ENCODE results near the gene VSNL1.

The VSNL1 gene

GRCh38 chr2:17540093-17540812, at the start of gene VSNL1:
Gene VSNL1 (plus strand): TSS chr2:17540696. CDS start chr2:17592075, 51,379 bp downstream.
- intact Hi-C loops (cut with DNase I) = loop anchor here (5.0 kb wide), 1 partner anchor 768 kb away; no protein-coding TSS in a partner anchor
- DNase-seq = peak; percentile 52 to 98 (median 86)

GRCh38 chr2:17495590-17495989, 44.9 kb upstream of the VSNL1 start:
- intact Hi-C loops (cut with DNase I) = no loop called here
- DNase-seq = no peak

GRCh38 chr2:17497718-17498117, 42.8 kb upstream of the VSNL1 start:
- intact Hi-C loops (cut with DNase I) = no loop called here
- no peak for DNase-seq

GRCh38 chr2:17506736-17507616, 33.5 kb upstream of the VSNL1 start:
- intact Hi-C loops (cut with DNase I) = no loop called here

GRCh38 chr2:17515652-17516051, 24.8 kb upstream of the VSNL1 start:
- intact Hi-C loops (cut with DNase I) = no loop called here
- DNase-seq = no peak

More at GRCh38 chr2:17506736-17507616, 33.5 kb upstream of the VSNL1 start:
- DNase-seq = no peak

- intact Hi-C loops (cut with DNase I) = no loop called here
- no peak for DNase-seq
These were observed 22.9 kb upstream of the VSNL1 start for GRCh38 chr2:17517481-17518211.

GRCh38 chr2:17518212-17519154, 22.0 kb upstream of the VSNL1 start, which contains the start of gene RAD51AP2:
Gene RAD51AP2 (minus strand): TSS chr2:17518440. CDS start chr2:17518415, 25 bp downstream.
- DNase-seq = peak; percentile 29 to 95 (median 74)
- intact Hi-C loops (cut with DNase I) = no loop called here

- intact Hi-C loops (cut with DNase I) = no loop called here
- DNase-seq = no peak
These were observed 21.0 kb upstream of the VSNL1 start for GRCh38 chr2:17519486-17519885.

- intact Hi-C loops (cut with DNase I) = no loop called here
- no peak for DNase-seq
These were observed 19.7 kb upstream of the VSNL1 start for GRCh38 chr2:17520761-17521160.

- no peak for DNase-seq
- intact Hi-C loops (cut with DNase I) = no loop called here
These were observed 18.9 kb upstream of the VSNL1 start for GRCh38 chr2:17521621-17522020.

- DNase-seq = no peak
- intact Hi-C loops (cut with DNase I) = no loop called here
These were observed 18.2 kb upstream of the VSNL1 start for GRCh38 chr2:17522303-17522702.

- no peak for DNase-seq
- intact Hi-C loops (cut with DNase I) = no loop called here
These were observed 10.7 kb upstream of the VSNL1 start for GRCh38 chr2:17529771-17530170.

GRCh38 chr2:17533546-17533945, 7.0 kb upstream of the VSNL1 start:
- intact Hi-C loops (cut with DNase I) = no loop called here
- DNase-seq = no peak

GRCh38 chr2:17536416-17536815, 4.1 kb upstream of the VSNL1 start:
- intact Hi-C loops (cut with DNase I) = no loop called here
- DNase-seq = no peak

GRCh38 chr2:17538022-17538843, 2.3 kb upstream of the VSNL1 start:
- intact Hi-C loops (cut with DNase I) = no loop called here
- peak in 3 of 10 donors; percentile 67 to 75 (median 73) for DNase-seq

GRCh38 chr2:17538844-17539554, 1.5 kb upstream of the VSNL1 start:
- intact Hi-C loops (cut with DNase I) = no loop called here
- DNase-seq = peak in 9 of 10 donors; percentile 30 to 94 (median 51)

- DNase-seq = peak in 2 of 10 donors; percentile 71 to 83
- intact Hi-C loops (cut with DNase I) = loop anchor here (5.0 kb wide), 1 partner anchor 767 kb away; no protein-coding TSS in a partner anchor
These were observed 844 bp upstream of the VSNL1 start for GRCh38 chr2:17539611-17540092.

Measured in posterior cingulate gyrus (tissue), 11 donors.